Adrenal gland (tissue), 5 donors: ENCODE results near the gene AEBP1.

Source experiments
- CTCF ChIP-seq, 6 experiments: fragments of 450-650 bp in 4 of 6; fragments of 200-600 bp in 2 of 6; sonication (generic) in 1 of 6; IDR thresholded peaks; 1 replicate in 5 of 6; 2 replicates in 1 of 6; pipeline versions ENCODE4 v1.5.1 to v1.8.0; 2016 to 2021; ENCODE audit warnings: antibody characterized with exemption in 6 of 6, mild to moderate bottlenecking in 2 of 6, moderate library complexity in 1 of 6
- POLR2A ChIP-seq, 2 donors: fragments of 450-650 bp; IDR thresholded peaks; one replicate each; pipeline ENCODE4 v1.6.1; 2017; ENCODE audit warnings: antibody characterized with exemption in 2 of 2, mild to moderate bottlenecking in 2 of 2, moderate library complexity in 1 of 2
- donor health status: DM: no; HTN: no; CAD: no.

GRCh38 chr7:44127161-44127560 is 23.0 kb downstream of the AEBP1 start:
- no peak for TF ChIP-seq CTCF (IDR thresholded peaks at IDR 0.05)
- no peak for TF ChIP-seq POLR2A (IDR thresholded peaks at IDR 0.05)
